ENCODE measurements around the gene YIPF1. TPM values are rescaled to one million over a fixed set of nuclear protein-coding genes. Genes with fewer than 3 reads are reported as not detected.

The YIPF1 gene
- total RNA-seq, 1 donor from 2014 or later: 26.3 TPM

GRCh38 chr1:53905509-53905908 is 15.9 kb upstream of the YIPF1 start:
- Mint-ChIP-seq H3K36me3 (ENCODE audit: low read depth, unreplicated experiment) (no peaks in the 10 kb centered on the region), H3K27me3 (ENCODE audit: unreplicated experiment) (peaks cover 6% of the 10 kb centered on the region), H3K27ac (ENCODE audit: unreplicated experiment) (no peak overlapping the region), H3K4me1 (ENCODE audit: unreplicated experiment) (no peaks in the 10 kb centered on the region), H3K9me3 (ENCODE audit: unreplicated experiment) (no peaks in the 10 kb centered on the region), H3K4me3 (ENCODE audit: unreplicated experiment) (no peak overlapping the region)
- DNase-seq (ENCODE audit: low spot score): no peak
- TF ChIP-seq, protein P1, sequence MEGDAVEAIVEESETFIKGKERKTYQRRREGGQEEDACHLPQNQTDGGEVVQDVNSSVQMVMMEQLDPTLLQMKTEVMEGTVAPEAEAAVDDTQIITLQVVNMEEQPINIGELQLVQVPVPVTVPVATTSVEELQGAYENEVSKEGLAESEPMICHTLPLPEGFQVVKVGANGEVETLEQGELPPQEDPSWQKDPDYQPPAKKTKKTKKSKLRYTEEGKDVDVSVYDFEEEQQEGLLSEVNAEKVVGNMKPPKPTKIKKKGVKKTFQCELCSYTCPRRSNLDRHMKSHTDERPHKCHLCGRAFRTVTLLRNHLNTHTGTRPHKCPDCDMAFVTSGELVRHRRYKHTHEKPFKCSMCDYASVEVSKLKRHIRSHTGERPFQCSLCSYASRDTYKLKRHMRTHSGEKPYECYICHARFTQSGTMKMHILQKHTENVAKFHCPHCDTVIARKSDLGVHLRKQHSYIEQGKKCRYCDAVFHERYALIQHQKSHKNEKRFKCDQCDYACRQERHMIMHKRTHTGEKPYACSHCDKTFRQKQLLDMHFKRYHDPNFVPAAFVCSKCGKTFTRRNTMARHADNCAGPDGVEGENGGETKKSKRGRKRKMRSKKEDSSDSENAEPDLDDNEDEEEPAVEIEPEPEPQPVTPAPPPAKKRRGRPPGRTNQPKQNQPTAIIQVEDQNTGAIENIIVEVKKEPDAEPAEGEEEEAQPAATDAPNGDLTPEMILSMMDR (IDR thresholded peaks at IDR 0.05; ENCODE audit: unreplicated experiment): no peak

GRCh38 chr1:53902235-53903138 is 12.9 kb upstream of the YIPF1 start:
- Mint-ChIP-seq H3K4me1 (ENCODE audit: unreplicated experiment) (no peaks in the 10 kb centered on the region), H3K9me3 (ENCODE audit: unreplicated experiment) (no peaks in the 10 kb centered on the region), H3K27ac (ENCODE audit: unreplicated experiment) (no peak overlapping the region), H3K4me3 (ENCODE audit: unreplicated experiment) (no peak overlapping the region), H3K27me3 (ENCODE audit: unreplicated experiment) (peaks cover 3% of the 10 kb centered on the region), H3K36me3 (ENCODE audit: low read depth, unreplicated experiment) (no peaks in the 10 kb centered on the region)
- no peak for DNase-seq (ENCODE audit: low spot score)
- TF ChIP-seq, protein P1 (IDR thresholded peaks at IDR 0.05; ENCODE audit: unreplicated experiment): no peak

DNA sequence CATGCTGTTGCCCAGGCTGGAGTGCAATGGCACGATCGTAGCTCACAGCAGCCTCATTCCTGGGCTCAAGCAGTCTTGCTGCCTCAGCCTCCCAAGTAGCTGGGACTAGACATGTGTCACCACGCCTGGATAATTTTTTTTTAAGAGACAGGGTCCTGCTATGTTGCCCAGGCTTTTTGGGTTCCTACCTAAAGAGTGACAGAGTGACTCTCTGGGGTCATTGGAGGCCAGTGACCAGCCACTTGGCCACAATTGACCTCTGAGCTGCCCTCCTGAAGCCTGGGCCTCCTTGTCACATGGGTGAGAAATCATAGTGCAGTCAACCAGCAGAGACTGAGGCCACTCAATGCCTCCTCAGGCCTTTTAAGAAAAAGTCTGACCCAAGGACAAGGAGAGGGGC is 10.1 kb upstream of the YIPF1 start:
- H3K36me3 Mint-ChIP-seq (ENCODE audit: low read depth, unreplicated experiment): no peaks in the 10 kb centered on the region

DNA sequence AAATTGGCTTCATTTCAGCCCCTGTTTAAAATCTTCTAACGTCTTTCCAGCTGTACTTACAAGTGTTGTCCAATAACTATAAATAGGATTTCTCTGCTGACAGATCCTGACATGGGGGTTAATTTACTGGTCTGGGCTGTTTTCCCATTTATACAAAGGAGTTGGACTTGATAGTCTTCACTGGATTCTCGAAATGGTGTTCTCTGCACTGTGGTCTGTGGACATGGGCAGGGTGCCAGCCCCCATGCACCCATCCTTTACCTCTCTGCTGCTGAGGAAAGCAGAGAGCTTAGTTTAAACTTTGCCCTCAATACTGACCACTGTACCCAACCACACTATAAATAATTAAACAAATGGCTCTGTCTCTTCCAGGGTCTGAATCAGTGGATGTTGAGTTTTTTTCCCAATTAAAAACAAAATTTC is 9.6 kb upstream of the YIPF1 start:
- Mint-ChIP-seq H3K4me1 (ENCODE audit: unreplicated experiment) (peaks cover 4% of the 10 kb centered on the region), H3K27ac (ENCODE audit: unreplicated experiment) (no peak overlapping the region), H3K36me3 (ENCODE audit: low read depth, unreplicated experiment) (no peaks in the 10 kb centered on the region), H3K9me3 (ENCODE audit: unreplicated experiment) (no peaks in the 10 kb centered on the region), H3K27me3 (ENCODE audit: unreplicated experiment) (no peaks in the 10 kb centered on the region), H3K4me3 (ENCODE audit: unreplicated experiment) (no peak overlapping the region)
- no peak for DNase-seq (ENCODE audit: low spot score)
- TF ChIP-seq, protein P1 (IDR thresholded peaks at IDR 0.05; ENCODE audit: unreplicated experiment): no peak

More for the DNA sequence above, 10.1 kb upstream of the YIPF1 start:
- Mint-ChIP-seq H3K9me3 (ENCODE audit: unreplicated experiment) (no peaks in the 10 kb centered on the region), H3K4me3 (ENCODE audit: unreplicated experiment) (no peak overlapping the region), H3K4me1 (ENCODE audit: unreplicated experiment) (peaks cover 4% of the 10 kb centered on the region), H3K27me3 (ENCODE audit: unreplicated experiment) (no peaks in the 10 kb centered on the region), H3K27ac (ENCODE audit: unreplicated experiment) (no peak overlapping the region)
- DNase-seq (ENCODE audit: low spot score): no peak
- TF ChIP-seq, protein P1 (IDR thresholded peaks at IDR 0.05; ENCODE audit: unreplicated experiment): no peak

GRCh38 chr1:53896635-53897229 is 7.1 kb upstream of the YIPF1 start:
- DNase-seq (ENCODE audit: low spot score): no peak
- Mint-ChIP-seq H3K27ac (ENCODE audit: unreplicated experiment) (no peak overlapping the region), H3K27me3 (ENCODE audit: unreplicated experiment) (no peaks in the 10 kb centered on the region), H3K4me1 (ENCODE audit: unreplicated experiment) (peaks cover 4% of the 10 kb centered on the region), H3K9me3 (ENCODE audit: unreplicated experiment) (no peaks in the 10 kb centered on the region), H3K4me3 (ENCODE audit: unreplicated experiment) (no peak overlapping the region), H3K36me3 (ENCODE audit: low read depth, unreplicated experiment) (no peaks in the 10 kb centered on the region)
- TF ChIP-seq, protein P1 (IDR thresholded peaks at IDR 0.05; ENCODE audit: unreplicated experiment): no peak
